K562 (cell line): ENCODE results near the gene SLC46A3. TPM values are rescaled to one million over a fixed set of nuclear protein-coding genes. Genes with fewer than 3 reads are reported as not detected.

Experiments used
- CBX3 ChIP-seq, 2 experiments: IDR thresholded peaks; 1 replicate in 1 of 2; 2 replicates in 1 of 2; pipeline ENCODE4 v1.6.1; 2012; ENCODE audit warnings: inconsistent platforms in 2 of 2, low read length in 2 of 2, borderline replicate concordance in 1 of 2, control low read depth in 1 of 2
- CBX8 ChIP-seq: fragments of 200-600 bp; sonication (generic); IDR thresholded peaks from 2 replicates; pipeline ENCODE4 v1.6.1; 2012; ENCODE audit warnings: borderline replicate concordance, mixed run types, low read depth, mild to moderate bottlenecking, moderate library complexity, mixed read lengths, low read length, control low read depth, inconsistent platforms; ENCODE audit not compliant: poor library complexity, severe bottlenecking; ENCODE audit errors: extremely low read depth
- FOXJ2 ChIP-seq: fragments of 200-800 bp; sonication (Bioruptor generic); IDR thresholded peaks from 2 replicates; pipeline ENCODE4 v1.6.1; 2016; ENCODE audit warnings: missing genetic modification characterization, missing compliant biosample characterization
- NFRKB ChIP-seq: fragments of 450-650 bp; IDR thresholded peaks from 2 replicates; pipeline ENCODE4 v1.6.1; 2016; ENCODE audit warnings: low read depth
- PTTG1 ChIP-seq: fragments of 450-650 bp; IDR thresholded peaks from 2 replicates; pipeline ENCODE4 v1.6.1; 2016; ENCODE audit warnings: low read depth, mild to moderate bottlenecking, missing genetic modification characterization, missing compliant biosample characterization
- SNRNP70 ChIP-seq: fragments of 200-400 bp; formaldehyde crosslinking; optimal IDR thresholded peaks from 2 replicates; pipeline ENCODE3; 2017; ENCODE audit warnings: low read depth, low read length
- SRSF1 ChIP-seq: fragments of 200-400 bp; formaldehyde crosslinking; IDR thresholded peaks from 2 replicates; pipeline ENCODE4 v1.6.1; 2017; ENCODE audit warnings: mild to moderate bottlenecking, low read depth, low read length, moderate library complexity
- ZBTB17 ChIP-seq: fragments of 450-650 bp; formaldehyde crosslinking; IDR thresholded peaks from 2 replicates; pipeline ENCODE4 v1.4.0; 2020; ENCODE audit warnings: mild to moderate bottlenecking
- polyA plus RNA-seq, 8 experiments: library from polyadenylated mRNA; depleted of rRNA in 4 of 8; stranded (reverse) in 5 of 8; unstranded in 3 of 8; fragments of >200 nt; fragmentation: Nextera tagmentation in 2 of 8; fragmentation: Illumina TruSeq in 1 of 8; extraction: Ambion mirVana in 2 of 8; extraction: Trizol in 1 of 8; gene quantifications; 2 replicates each; pipeline versions ENCODE4 v1.2.1 to v1.2.3, GENCODE V29; 2011 to 2014; ENCODE audit warnings: inconsistent platforms in 1 of 8, missing spikeins in 1 of 8
- total RNA-seq, 7 experiments: library from RNA; depleted of rRNA in 6 of 7; stranded (reverse); fragments of >200 nt in 6 of 7; fragmentation: Illumina TruSeq in 2 of 7; extraction: Trizol in 2 of 7; gene quantifications; 2 replicates each; pipeline versions ENCODE4 v1.2.1 to v1.2.3, GENCODE V29; 2011 to 2021; ENCODE audit warnings: low replicate concordance in 1 of 7
- TF ChIP-seq, protein P1 (sequence below), 3 experiments: fragments of 200-800 bp in 1 of 3; fragments of 250-450 bp in 1 of 3; fragments of 450-650 bp in 1 of 3; sonication (Bioruptor Pico) in 1 of 3; sonication (Bioruptor generic) in 1 of 3; formaldehyde crosslinking in 1 of 3; IDR thresholded peaks; 2 replicates each; pipeline versions ENCODE4 v1.6.1 to v1.8.0; 2016 to 2022; ENCODE audit warnings: mild to moderate bottlenecking in 2 of 3, missing genetic modification characterization in 2 of 3, missing compliant biosample characterization in 1 of 3, moderate library complexity in 1 of 3
- TF ChIP-seq, protein P2 (sequence below): fragments of 200-600 bp; sonication (generic); IDR thresholded peaks from one replicate; pipeline ENCODE4 v1.6.1; 2012; ENCODE audit warnings: mild to moderate bottlenecking, low read depth, low read length, inconsistent platforms

The SLC46A3 gene
- total and polyA plus RNA-seq, 9 of the 15 experiments (the other 6 are each of a cell fraction or from before 2014, with no cell fraction given) = 0.14 to 1.2 (median 0.51) TPM

DNA sequence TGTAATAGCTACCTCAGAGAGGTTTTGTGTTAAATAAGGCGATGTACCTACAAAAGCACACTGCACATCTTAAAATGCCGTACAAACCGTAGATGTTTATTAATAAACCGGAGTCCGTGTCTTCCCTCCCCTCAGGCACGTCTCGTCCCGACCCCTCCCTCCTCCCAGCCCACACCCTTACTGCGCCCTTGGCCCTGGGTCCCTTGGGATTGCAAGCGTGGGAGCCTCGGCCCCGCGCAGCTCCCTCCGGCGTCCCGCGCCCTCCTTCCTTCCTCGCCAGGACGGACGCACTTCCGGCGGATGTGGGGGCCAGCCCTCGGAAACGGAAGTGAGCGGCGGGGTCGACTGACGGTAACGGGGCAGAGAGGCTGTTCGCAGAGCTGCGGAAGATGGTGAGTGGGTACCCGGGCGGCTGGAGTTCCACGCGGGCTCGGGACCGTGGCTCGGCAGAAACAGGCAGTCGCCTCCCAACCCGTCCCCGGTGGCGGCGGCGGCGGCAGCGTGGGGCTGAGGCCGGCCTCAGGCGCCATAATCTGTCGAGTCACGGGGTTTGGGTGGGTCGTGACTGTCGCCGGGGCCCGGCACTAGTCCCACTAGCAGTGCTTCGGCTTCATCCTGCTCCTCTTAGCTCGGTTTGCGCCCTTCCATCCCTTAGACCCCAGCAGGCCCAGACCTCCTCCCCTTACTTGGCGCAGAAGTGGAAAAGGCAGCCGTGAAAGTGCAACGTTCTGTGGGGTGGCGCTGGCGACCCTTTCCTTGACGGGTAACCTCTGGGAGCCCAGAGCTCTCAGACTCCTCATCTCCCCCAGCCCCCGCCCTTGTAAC lies 59.8 kb downstream of the SLC46A3 start, which contains the start of gene POMP (continued):
- TF ChIP-seq SRSF1 = no peak
- no peak for TF ChIP-seq CBX8
- TF ChIP-seq FOXJ2 (tag) = no peak
- TF ChIP-seq ZBTB17 (CRISPR knock-in tag) = peak; percentile 21; the same call in 1 of the 2 replicates
- TF ChIP-seq, protein P1, sequence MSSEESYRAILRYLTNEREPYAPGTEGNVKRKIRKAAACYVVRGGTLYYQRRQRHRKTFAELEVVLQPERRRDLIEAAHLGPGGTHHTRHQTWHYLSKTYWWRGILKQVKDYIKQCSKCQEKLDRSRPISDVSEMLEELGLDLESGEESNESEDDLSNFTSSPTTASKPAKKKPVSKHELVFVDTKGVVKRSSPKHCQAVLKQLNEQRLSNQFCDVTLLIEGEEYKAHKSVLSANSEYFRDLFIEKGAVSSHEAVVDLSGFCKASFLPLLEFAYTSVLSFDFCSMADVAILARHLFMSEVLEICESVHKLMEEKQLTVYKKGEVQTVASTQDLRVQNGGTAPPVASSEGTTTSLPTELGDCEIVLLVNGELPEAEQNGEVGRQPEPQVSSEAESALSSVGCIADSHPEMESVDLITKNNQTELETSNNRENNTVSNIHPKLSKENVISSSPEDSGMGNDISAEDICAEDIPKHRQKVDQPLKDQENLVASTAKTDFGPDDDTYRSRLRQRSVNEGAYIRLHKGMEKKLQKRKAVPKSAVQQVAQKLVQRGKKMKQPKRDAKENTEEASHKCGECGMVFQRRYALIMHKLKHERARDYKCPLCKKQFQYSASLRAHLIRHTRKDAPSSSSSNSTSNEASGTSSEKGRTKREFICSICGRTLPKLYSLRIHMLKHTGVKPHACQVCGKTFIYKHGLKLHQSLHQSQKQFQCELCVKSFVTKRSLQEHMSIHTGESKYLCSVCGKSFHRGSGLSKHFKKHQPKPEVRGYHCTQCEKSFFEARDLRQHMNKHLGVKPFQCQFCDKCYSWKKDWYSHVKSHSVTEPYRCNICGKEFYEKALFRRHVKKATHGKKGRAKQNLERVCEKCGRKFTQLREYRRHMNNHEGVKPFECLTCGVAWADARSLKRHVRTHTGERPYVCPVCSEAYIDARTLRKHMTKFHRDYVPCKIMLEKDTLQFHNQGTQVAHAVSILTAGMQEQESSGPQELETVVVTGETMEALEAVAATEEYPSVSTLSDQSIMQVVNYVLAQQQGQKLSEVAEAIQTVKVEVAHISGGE (CRISPR knock-in tag; IDR thresholded peaks at IDR 0.05) = peak; percentile 75 to 93 (median 77); a peak in 5 of 6 replicates
- no peak for TF ChIP-seq PTTG1 (tag)
- no peak for TF ChIP-seq NFRKB
- TF ChIP-seq SNRNP70 = no peak
- TF ChIP-seq CBX3 (IDR thresholded peaks at IDR 0.05; ENCODE audit: borderline replicate concordance in 1 of 2, low read length in 2 of 2) = no peak
- TF ChIP-seq, protein P2, sequence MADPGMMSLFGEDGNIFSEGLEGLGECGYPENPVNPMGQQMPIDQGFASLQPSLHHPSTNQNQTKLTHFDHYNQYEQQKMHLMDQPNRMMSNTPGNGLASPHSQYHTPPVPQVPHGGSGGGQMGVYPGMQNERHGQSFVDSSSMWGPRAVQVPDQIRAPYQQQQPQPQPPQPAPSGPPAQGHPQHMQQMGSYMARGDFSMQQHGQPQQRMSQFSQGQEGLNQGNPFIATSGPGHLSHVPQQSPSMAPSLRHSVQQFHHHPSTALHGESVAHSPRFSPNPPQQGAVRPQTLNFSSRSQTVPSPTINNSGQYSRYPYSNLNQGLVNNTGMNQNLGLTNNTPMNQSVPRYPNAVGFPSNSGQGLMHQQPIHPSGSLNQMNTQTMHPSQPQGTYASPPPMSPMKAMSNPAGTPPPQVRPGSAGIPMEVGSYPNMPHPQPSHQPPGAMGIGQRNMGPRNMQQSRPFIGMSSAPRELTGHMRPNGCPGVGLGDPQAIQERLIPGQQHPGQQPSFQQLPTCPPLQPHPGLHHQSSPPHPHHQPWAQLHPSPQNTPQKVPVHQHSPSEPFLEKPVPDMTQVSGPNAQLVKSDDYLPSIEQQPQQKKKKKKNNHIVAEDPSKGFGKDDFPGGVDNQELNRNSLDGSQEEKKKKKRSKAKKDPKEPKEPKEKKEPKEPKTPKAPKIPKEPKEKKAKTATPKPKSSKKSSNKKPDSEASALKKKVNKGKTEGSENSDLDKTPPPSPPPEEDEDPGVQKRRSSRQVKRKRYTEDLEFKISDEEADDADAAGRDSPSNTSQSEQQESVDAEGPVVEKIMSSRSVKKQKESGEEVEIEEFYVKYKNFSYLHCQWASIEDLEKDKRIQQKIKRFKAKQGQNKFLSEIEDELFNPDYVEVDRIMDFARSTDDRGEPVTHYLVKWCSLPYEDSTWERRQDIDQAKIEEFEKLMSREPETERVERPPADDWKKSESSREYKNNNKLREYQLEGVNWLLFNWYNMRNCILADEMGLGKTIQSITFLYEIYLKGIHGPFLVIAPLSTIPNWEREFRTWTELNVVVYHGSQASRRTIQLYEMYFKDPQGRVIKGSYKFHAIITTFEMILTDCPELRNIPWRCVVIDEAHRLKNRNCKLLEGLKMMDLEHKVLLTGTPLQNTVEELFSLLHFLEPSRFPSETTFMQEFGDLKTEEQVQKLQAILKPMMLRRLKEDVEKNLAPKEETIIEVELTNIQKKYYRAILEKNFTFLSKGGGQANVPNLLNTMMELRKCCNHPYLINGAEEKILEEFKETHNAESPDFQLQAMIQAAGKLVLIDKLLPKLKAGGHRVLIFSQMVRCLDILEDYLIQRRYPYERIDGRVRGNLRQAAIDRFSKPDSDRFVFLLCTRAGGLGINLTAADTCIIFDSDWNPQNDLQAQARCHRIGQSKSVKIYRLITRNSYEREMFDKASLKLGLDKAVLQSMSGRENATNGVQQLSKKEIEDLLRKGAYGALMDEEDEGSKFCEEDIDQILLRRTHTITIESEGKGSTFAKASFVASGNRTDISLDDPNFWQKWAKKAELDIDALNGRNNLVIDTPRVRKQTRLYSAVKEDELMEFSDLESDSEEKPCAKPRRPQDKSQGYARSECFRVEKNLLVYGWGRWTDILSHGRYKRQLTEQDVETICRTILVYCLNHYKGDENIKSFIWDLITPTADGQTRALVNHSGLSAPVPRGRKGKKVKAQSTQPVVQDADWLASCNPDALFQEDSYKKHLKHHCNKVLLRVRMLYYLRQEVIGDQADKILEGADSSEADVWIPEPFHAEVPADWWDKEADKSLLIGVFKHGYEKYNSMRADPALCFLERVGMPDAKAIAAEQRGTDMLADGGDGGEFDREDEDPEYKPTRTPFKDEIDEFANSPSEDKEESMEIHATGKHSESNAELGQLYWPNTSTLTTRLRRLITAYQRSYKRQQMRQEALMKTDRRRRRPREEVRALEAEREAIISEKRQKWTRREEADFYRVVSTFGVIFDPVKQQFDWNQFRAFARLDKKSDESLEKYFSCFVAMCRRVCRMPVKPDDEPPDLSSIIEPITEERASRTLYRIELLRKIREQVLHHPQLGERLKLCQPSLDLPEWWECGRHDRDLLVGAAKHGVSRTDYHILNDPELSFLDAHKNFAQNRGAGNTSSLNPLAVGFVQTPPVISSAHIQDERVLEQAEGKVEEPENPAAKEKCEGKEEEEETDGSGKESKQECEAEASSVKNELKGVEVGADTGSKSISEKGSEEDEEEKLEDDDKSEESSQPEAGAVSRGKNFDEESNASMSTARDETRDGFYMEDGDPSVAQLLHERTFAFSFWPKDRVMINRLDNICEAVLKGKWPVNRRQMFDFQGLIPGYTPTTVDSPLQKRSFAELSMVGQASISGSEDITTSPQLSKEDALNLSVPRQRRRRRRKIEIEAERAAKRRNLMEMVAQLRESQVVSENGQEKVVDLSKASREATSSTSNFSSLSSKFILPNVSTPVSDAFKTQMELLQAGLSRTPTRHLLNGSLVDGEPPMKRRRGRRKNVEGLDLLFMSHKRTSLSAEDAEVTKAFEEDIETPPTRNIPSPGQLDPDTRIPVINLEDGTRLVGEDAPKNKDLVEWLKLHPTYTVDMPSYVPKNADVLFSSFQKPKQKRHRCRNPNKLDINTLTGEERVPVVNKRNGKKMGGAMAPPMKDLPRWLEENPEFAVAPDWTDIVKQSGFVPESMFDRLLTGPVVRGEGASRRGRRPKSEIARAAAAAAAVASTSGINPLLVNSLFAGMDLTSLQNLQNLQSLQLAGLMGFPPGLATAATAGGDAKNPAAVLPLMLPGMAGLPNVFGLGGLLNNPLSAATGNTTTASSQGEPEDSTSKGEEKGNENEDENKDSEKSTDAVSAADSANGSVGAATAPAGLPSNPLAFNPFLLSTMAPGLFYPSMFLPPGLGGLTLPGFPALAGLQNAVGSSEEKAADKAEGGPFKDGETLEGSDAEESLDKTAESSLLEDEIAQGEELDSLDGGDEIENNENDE = no peak
